NCI-H446 treated with DMSO at 0.1 percent for 48 hours (cell line): ENCODE results near the gene IRAG1.

ENCODE experiments used
- DNase-seq: peaks from one replicate; lab custom pipeline; 2025; lab: John Stamatoyannopoulos, UW

The IRAG1 gene

GRCh38 chr11:10693509-10694081 lies at the start of gene IRAG1:
Gene IRAG1 (minus strand): TSS chr11:10693755. CDS start chr11:10693602, 153 bp downstream.
- DNase-seq = no peak

GRCh38 chr11:10742460-10743208 lies 49.1 kb upstream of the IRAG1 start:
- no peak for DNase-seq

GRCh38 chr11:10735481-10736475 lies 42.2 kb upstream of the IRAG1 start:
- DNase-seq = peak; percentile 90

GRCh38 chr11:10731064-10731680 lies 37.6 kb upstream of the IRAG1 start:
- DNase-seq = no peak

- DNase-seq = no peak
Observed at GRCh38 chr11:10730151-10730550, 36.6 kb upstream of the IRAG1 start.

GRCh38 chr11:10728789-10729472 lies 35.4 kb upstream of the IRAG1 start:
- DNase-seq = no peak

- DNase-seq = no peak
Observed at GRCh38 chr11:10728154-10728553, 34.6 kb upstream of the IRAG1 start.

- DNase-seq = no peak
Observed at GRCh38 chr11:10727146-10727851, 33.7 kb upstream of the IRAG1 start.

- DNase-seq = no peak
Observed at GRCh38 chr11:10725907-10726253, 32.3 kb upstream of the IRAG1 start.

GRCh38 chr11:10725114-10725906 lies 31.8 kb upstream of the IRAG1 start:
- no peak for DNase-seq

GRCh38 chr11:10722307-10722706 lies 28.8 kb upstream of the IRAG1 start:
- DNase-seq = no peak

- DNase-seq = no peak
Observed at GRCh38 chr11:10720881-10721376, 27.4 kb upstream of the IRAG1 start.

- DNase-seq = no peak
Observed at GRCh38 chr11:10719616-10720015, 26.1 kb upstream of the IRAG1 start.

- DNase-seq = no peak
Observed at GRCh38 chr11:10716543-10717259, 23.1 kb upstream of the IRAG1 start.

- no peak for DNase-seq
Observed at GRCh38 chr11:10716122-10716521, 22.6 kb upstream of the IRAG1 start.

- DNase-seq = no peak
Observed at GRCh38 chr11:10715571-10715970, 22.0 kb upstream of the IRAG1 start.

- no peak for DNase-seq
Observed at GRCh38 chr11:10709299-10710086, 15.9 kb upstream of the IRAG1 start.

- DNase-seq = no peak
Observed at GRCh38 chr11:10708131-10708530, 14.6 kb upstream of the IRAG1 start.
